Measurements from ENCODE around the gene RFX1.
A peak's percentile ranks its signal among the peaks of the same experiment; 100 is the strongest.
"Not testable (repeated sequence)": the region's sequence is repeated elsewhere in the genome, so short reads cannot be mapped to it uniquely, and the experiment has no call there.

DNA sequence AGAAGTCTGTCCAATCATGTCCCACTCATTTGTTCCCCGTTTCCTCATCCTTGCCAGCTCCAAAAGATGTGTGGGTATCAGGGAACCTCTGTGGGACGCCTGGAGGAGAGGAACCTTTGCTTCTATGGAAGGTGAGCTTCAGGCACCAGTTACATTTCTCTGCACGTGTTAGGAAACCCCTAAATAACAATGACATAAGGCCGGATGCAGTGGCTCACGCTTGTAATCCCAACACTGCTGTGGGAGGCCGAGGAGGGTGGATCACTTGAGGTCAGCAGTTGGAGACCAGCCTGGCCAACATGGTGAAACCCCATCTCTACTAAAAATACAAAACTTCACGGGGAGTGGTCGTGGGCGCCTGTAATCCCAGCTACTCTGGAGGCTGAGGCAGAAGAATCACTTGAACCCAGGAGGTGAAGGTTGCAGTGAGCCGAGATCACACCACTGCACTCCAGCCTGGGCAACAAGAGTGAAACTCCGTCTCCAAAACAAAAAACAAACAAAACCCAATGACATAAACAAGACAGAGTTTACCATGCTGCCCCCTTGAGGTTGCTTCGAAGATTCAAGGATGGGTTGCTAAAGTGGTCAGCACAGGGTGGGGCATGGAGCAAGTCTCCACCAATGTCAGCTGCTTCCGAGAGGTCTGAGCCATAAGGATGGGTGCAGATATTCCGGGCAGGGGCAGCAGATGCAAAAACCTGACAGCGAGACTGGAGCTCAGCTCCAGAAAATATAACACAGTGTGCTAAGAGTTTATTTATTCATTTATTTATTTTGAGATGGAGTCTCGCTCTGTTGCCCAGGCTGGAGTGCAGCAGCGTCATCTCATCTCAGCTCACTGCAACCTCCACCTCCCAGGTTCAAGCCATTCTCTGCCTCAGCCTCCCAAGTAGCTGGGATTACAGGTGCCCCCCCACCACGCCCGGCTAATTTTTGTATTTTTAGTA is 36.8 kb upstream of the RFX1 start:
- peak; percentile 45 for TF ChIP-seq CTCF (IDR thresholded peaks at IDR 0.05; ENCODE audit: poor library complexity, severe bottlenecking)
- not testable (repeated sequence) for TF ChIP-seq EZH2 (IDR thresholded peaks at IDR 0.05; ENCODE audit: borderline replicate concordance, insufficient read depth, low read length, poor library complexity, severe bottlenecking); TAF1 (IDR thresholded peaks at IDR 0.05; ENCODE audit: low read depth); POLR2AphosphoS5 (IDR thresholded peaks at IDR 0.05); RAD21 (conservative IDR thresholded peaks at IDR 0.05)

Measured in neural cell (in vitro differentiated cells).